H1 (cell line): Measurements from ENCODE around the gene ZNF366.

ENCODE experiments used
- CHD1 ChIP-seq: IDR thresholded peaks from 2 replicates; pipeline ENCODE4 v1.6.1; 2012; ENCODE audit warnings: low read depth, low read length, improper control_type of control experiment
- CREB1 ChIP-seq: IDR thresholded peaks from 2 replicates; pipeline ENCODE4 v1.6.1; 2012; ENCODE audit warnings: inconsistent platforms
- CTCF ChIP-seq, 3 experiments: IDR thresholded peaks; 1 replicate in 2 of 3; 2 replicates in 1 of 3; pipeline versions ENCODE4 v1.5.1 to v1.6.1; 2011; ENCODE audit warnings: low read length in 3 of 3, mild to moderate bottlenecking in 3 of 3, inconsistent platforms in 2 of 3, low read depth in 1 of 3, moderate library complexity in 1 of 3; ENCODE audit not compliant: insufficient read depth in 1 of 3; ENCODE audit errors: control extremely low read depth in 1 of 3
- GABPA ChIP-seq: IDR thresholded peaks from 2 replicates; pipeline ENCODE4 v1.6.1; 2011; ENCODE audit warnings: mild to moderate bottlenecking, low read length, moderate library complexity, borderline replicate concordance; ENCODE audit not compliant: insufficient read depth
- JUN ChIP-seq: IDR thresholded peaks from 2 replicates; pipeline ENCODE4 v1.6.1; 2011; ENCODE audit warnings: low read depth, mild to moderate bottlenecking, improper control_type of control experiment, low read length
- KDM1A ChIP-seq: fragments of 200-600, 300-600 bp; sonication (generic); IDR thresholded peaks from 2 replicates; pipeline ENCODE4 v1.7.1; 2016; ENCODE audit warnings: mild to moderate bottlenecking, low read length, borderline replicate concordance
- PHF8 ChIP-seq: fragments of 200-600 bp; sonication (generic); conservative IDR thresholded peaks from 2 replicates; pipeline ENCODE4 v1.7.1; 2012; ENCODE audit warnings: low read depth, mild to moderate bottlenecking, inconsistent platforms, low read length, moderate library complexity
- POLR2A ChIP-seq, 2 experiments: IDR thresholded peaks; 1 replicate in 1 of 2; 2 replicates in 1 of 2; pipeline ENCODE4 v1.6.1; 2011; ENCODE audit warnings: low read depth in 2 of 2, low read length in 2 of 2, mild to moderate bottlenecking in 2 of 2; ENCODE audit errors: control extremely low read depth in 1 of 2
- POU5F1 ChIP-seq: IDR thresholded peaks from 2 replicates; pipeline ENCODE4 v1.6.1; 2011; ENCODE audit warnings: low read depth, mild to moderate bottlenecking, low read length, moderate library complexity
- SP2 ChIP-seq: IDR thresholded peaks from 2 replicates; pipeline ENCODE4 v1.6.1; 2012; ENCODE audit warnings: mild to moderate bottlenecking, low read length, inconsistent platforms

- TF ChIP-seq JUN: no peak
- TF ChIP-seq CTCF (IDR thresholded peaks at IDR 0.05; ENCODE audit: control extremely low read depth in 1 of 3, insufficient read depth in 1 of 3, low read depth in 1 of 3, low read length in 3 of 3): no peak
- TF ChIP-seq GABPA: no peak
- TF ChIP-seq POU5F1: no peak
- no peak for TF ChIP-seq KDM1A
- TF ChIP-seq SP2: no peak
- no peak for TF ChIP-seq POLR2A (IDR thresholded peaks at IDR 0.05; ENCODE audit: control extremely low read depth in 1 of 2, low read depth in 2 of 2, low read length in 2 of 2)
- TF ChIP-seq PHF8: no peak
- TF ChIP-seq CREB1: no peak
- no peak for TF ChIP-seq CHD1
Observed at GRCh38 chr5:72477644-72478043, 29.6 kb downstream of the ZNF366 start.
